ENCODE measurements around the gene SPATA1.
"Not testable (repeated sequence)": the region's sequence is repeated elsewhere in the genome, so short reads cannot be mapped to it uniquely, and the experiment has no call there.

The SPATA1 gene

DNA sequence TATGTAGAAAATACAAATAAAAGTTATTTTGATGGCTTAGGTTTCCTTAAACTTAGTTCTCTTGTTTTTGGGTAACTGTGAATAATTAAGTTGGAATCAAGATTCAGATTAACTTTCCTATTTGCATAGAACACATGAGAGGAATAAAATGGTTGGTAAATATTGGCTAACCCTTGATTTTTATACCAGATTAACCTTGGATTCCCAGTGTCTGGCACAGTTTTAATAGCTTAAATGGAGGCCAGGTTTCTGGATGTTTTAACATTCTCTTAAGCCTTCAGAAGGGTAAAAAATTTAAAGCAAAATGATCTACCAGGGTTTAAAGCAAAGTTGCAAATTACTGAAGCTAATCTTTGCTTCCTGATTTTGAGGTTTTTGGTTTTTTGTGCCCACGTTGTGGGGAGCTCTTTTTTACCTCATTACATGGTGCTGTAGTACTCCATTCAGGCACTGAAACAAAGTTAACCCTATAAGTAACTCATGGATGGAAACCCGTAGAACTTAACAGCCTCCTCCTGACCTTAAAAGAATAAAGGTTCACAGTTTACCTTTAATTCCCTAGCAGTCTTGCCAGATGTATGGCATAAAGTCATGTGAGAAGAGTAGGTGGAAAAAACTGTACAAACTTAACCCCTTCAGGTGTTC is 8.4 kb upstream of the SPATA1 start:
- H3K4me3 ChIP-seq (ENCODE audit: low read depth, low read length), result no peak overlapping the region
- DNase-seq (ENCODE audit: low read depth), result no peak
- TF ChIP-seq, protein P1, sequence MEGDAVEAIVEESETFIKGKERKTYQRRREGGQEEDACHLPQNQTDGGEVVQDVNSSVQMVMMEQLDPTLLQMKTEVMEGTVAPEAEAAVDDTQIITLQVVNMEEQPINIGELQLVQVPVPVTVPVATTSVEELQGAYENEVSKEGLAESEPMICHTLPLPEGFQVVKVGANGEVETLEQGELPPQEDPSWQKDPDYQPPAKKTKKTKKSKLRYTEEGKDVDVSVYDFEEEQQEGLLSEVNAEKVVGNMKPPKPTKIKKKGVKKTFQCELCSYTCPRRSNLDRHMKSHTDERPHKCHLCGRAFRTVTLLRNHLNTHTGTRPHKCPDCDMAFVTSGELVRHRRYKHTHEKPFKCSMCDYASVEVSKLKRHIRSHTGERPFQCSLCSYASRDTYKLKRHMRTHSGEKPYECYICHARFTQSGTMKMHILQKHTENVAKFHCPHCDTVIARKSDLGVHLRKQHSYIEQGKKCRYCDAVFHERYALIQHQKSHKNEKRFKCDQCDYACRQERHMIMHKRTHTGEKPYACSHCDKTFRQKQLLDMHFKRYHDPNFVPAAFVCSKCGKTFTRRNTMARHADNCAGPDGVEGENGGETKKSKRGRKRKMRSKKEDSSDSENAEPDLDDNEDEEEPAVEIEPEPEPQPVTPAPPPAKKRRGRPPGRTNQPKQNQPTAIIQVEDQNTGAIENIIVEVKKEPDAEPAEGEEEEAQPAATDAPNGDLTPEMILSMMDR (IDR thresholded peaks at IDR 0.05; ENCODE audit: control insufficient read depth, extremely low read depth, insufficient read depth), result no peak

DNA sequence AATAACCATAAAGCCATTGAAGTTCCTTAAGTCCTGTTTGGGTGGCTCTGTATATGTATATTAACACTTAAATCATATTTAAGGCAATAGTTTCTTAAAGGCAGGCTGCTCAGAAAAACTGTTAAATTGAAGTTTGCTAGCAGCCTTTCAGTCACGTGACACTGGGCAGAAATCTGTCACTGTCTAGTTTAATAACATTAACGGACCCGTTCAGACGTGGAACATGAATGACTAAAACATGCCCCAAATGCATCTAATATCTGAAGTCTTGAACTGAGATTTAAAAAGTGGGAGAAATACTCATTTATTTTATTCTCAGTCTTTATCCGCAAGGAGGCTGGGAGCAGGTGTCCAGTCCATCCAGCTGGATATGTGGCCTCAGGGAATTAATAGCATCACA is 3.3 kb upstream of the SPATA1 start:
- peak overlapping the region; percentile 85 for H3K4me3 ChIP-seq (ENCODE audit: low read depth, low read length)
- no peak for DNase-seq (ENCODE audit: low read depth)
- TF ChIP-seq, protein P1 (IDR thresholded peaks at IDR 0.05; ENCODE audit: control insufficient read depth, extremely low read depth, insufficient read depth), result no peak

DNA sequence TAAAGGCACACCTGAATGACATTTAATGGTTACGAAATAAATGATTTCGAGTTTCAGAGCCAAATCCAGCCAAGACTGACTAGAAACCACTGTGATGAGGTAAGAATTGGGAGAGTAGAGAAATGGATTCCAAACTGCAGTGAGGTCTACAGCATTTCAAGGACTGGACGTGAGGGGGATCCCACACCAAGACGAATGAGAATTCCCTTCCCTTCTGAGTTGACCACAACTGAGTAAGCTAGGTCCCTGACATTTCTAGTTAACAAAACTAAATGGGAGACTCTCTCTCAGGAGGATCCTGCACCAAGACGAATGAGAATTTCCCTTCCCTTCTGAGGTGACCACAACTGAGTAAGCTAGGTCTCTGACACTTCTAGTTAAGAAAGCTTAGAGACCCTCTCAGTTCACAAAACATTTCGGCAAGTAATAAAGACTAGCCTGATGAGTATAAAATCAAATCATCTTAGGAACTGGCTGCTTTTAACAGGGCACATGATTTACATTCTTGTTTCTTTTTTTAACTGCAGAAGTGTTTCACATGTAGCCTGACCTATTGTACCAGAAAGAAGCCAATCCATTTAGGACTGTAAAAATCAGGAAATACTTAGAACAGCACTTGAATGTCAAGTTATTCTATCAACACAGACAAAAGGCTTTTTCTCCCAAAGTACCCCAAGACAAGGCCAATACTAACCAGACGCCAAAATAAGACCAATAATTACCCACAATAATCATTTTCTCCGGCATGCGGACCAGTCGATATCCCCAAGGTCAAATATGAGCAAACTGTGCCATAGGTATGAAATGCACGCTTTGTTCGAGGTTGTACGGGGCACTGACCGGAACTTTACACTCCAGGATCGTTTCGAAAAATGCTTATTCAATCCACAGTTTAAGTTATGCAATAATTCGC is 1.4 kb upstream of the SPATA1 start:
- TF ChIP-seq, protein P1 (IDR thresholded peaks at IDR 0.05; ENCODE audit: control insufficient read depth, extremely low read depth, insufficient read depth), result no peak
- no peak for DNase-seq (ENCODE audit: low read depth)
- H3K4me3 ChIP-seq (ENCODE audit: low read depth, low read length), result peak overlapping the region; percentile 85

DNA sequence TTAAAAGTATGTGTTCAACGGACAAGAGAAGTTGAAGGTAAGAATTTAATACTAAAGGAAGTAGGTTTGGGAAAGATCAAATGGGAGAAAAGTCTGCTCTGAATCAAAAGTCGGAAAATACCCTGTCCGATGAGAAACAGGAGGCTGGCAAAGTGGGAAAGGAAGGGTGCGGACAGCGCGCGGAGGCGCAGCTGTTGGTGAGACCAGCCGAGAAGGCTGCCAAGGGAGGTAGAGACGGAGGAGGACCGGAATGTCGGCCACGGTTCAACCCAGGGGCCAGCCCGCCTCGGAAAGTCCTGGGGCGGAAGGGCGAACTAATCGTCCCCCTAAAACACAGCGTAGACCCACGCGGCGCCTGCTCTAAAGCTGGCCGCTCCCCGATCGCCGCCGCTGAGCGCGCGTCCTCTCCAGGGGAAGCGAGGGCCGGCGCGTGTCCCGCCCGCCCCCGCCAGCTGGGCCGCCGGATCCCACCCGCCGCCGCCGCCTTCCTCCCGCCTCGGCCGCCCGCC is 639 bp upstream of the SPATA1 start:
- peak overlapping the region; percentile 85 for H3K4me3 ChIP-seq (ENCODE audit: low read depth, low read length)
- TF ChIP-seq, protein P1 (IDR thresholded peaks at IDR 0.05; ENCODE audit: control insufficient read depth, extremely low read depth, insufficient read depth), result no peak
- DNase-seq (ENCODE audit: low read depth), result no peak

DNA sequence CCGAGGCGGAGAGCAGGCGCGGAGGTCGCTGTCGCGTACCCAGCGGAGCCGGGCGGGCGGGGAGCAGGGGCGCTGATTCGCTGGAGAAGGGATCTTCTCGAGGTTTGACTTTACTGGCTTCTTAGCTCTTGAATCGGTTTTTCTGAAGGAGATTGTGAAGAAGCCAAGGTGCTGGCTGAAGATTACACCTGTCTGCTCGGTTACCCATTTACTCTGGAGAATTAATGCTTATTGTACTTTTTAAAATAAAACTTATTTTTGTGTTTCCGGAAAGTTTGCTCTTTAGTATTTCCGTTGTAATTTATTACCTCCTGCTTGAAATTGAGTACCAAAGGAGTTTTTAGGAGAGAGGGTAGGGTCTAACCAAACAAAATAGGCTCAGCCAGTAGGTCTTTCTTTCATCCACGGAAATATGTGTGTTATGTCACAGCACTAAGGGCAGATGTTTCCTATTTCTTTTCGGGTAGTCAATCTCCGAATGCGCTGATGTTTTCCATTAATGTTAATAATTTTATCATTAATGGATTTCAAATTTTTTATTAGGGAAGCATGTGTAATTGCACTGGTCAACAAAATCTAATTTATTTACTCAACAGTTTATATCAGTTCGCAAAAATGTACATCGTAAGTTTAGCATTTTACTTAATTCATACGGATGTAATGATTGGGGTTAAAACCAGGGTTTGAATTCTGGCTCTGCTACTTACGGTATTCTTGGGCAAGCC is 705 bp downstream of the SPATA1 start:
- peak overlapping the region; percentile 85 for H3K4me3 ChIP-seq (ENCODE audit: low read depth, low read length)
- TF ChIP-seq, protein P1 (IDR thresholded peaks at IDR 0.05; ENCODE audit: control insufficient read depth, extremely low read depth, insufficient read depth), result 0 out of 2 replicates have a peak, but pooled peaks have one; percentile 8
- no peak for DNase-seq (ENCODE audit: low read depth)

DNA sequence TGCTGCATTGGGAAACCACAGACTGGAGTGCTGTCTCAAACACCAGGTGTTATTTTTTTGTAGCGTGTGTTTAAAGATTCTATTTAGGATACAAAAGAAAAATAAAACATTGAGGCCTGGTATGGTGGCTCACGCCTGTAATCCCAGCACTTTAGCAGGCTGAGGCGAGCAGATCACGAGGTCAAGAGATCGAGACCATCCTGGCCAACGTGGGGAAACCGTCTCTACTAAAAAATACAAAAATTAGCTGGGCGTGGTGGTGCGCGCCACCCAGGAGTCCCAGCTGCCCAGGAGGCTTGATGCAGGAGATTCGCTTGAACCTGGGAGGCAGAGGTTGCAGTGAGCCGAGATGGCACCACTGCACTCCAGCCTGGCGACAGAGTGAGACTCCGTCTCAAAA is 1.7 kb downstream of the SPATA1 start:
- not testable (repeated sequence) for DNase-seq (ENCODE audit: low read depth)
- H3K4me3 ChIP-seq (ENCODE audit: low read depth, low read length), result peak overlapping the region; percentile 85

DNA sequence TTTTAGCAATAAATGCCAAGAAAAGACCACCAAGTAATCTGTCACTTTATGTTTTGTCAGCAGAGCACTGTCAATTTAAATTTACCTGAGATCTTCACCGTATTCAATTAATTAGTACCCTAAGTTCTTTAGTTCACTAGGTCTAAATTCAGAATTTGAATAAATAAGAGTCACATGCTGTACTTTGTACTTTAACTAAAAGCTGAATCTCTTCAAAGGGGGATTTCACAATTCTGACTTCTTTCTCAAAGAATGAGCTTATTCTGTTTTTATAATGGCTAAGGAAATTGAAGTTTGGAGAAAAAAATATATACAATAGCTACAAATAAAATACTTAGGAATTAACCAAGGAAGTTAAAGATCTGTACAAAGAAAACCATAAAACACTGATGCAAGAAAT is 2.3 kb downstream of the SPATA1 start:
- no peak overlapping the region for H3K4me3 ChIP-seq (ENCODE audit: low read depth, low read length)
- TF ChIP-seq, protein P1 (IDR thresholded peaks at IDR 0.05; ENCODE audit: control insufficient read depth, extremely low read depth, insufficient read depth), result no peak
- DNase-seq (ENCODE audit: low read depth), result no peak
